Caco-2 (cell line): ENCODE data around the gene VSX1. TPM values are rescaled to one million over a fixed set of nuclear protein-coding genes. Genes with fewer than 3 reads are reported as not detected.

Source experiments
- BruUV-seq: library from RNA; stranded (reverse); fragments of 400-500 nt; replicated peaks from 2 replicates; lab custom pipeline; 2021; lab: Mats Ljungman, UMichigan
- CTCF ChIA-PET: fragments of 300-600 bp; sonication (Branson Sonifier 250); formaldehyde crosslinking; loops from one replicate; lab custom pipeline; 2022; ENCODE audit warnings: antibody characterized with exemption; lab: Charles Lee
- POLR2A ChIA-PET: fragments of 300-600 bp; sonication (Branson Sonifier 250); formaldehyde crosslinking; loops from one replicate; lab custom pipeline; 2022; ENCODE audit warnings: antibody characterized with exemption; lab: Charles Lee
- DNase-seq, 2 experiments: peaks; one replicate each; pipeline versions ENCODE4 v3.0.0 to v3.0.0-alpha.2; 2020 to 2022
- H3K27me3 ChIP-seq: replicated peaks from 2 replicates; pipeline ENCODE4 v1.6.0; 2011; ENCODE audit warnings: low read length; ENCODE audit not compliant: control insufficient read depth, insufficient read depth
- H3K36me3 ChIP-seq: 2 replicates; pipeline ENCODE4 v1.5.1; 2011; ENCODE audit warnings: low read length; ENCODE audit not compliant: control insufficient read depth, insufficient read depth
- H3K4me1 ChIP-seq: fragments of 250-450 bp; sonication (Bioruptor Pico); 2 replicates; pipeline ENCODE4 v1.5.1; 2020; ENCODE audit warnings: mild to moderate bottlenecking
- H3K4me3 ChIP-seq: 2 replicates; pipeline ENCODE4 v1.5.1; 2011; ENCODE audit warnings: low read depth, mild to moderate bottlenecking, control low read depth, low read length
- H3K9me3 ChIP-seq: fragments of 250-450 bp; sonication (Bioruptor Pico); 2 replicates; pipeline ENCODE4 v1.5.1; 2020; ENCODE audit warnings: mild to moderate bottlenecking, moderate library complexity
- H3K27ac Mint-ChIP-seq: one replicate; pipeline ENCODE4 v1.8.0; 2022; ENCODE audit warnings: mixed read lengths; ENCODE audit not compliant: unreplicated experiment
- H3K27me3 Mint-ChIP-seq: one replicate; pipeline ENCODE4 v1.8.0; 2022; ENCODE audit warnings: mixed read lengths; ENCODE audit not compliant: insufficient read depth, unreplicated experiment
- H3K36me3 Mint-ChIP-seq: one replicate; pipeline ENCODE4 v1.8.0; 2022; ENCODE audit warnings: mild to moderate bottlenecking, mixed read lengths; ENCODE audit not compliant: insufficient read depth, unreplicated experiment
- H3K4me1 Mint-ChIP-seq: one replicate; pipeline ENCODE4 v1.8.0; 2022; ENCODE audit warnings: low read depth, mixed read lengths; ENCODE audit not compliant: unreplicated experiment
- H3K4me3 Mint-ChIP-seq: one replicate; pipeline ENCODE4 v1.8.0; 2022; ENCODE audit warnings: mild to moderate bottlenecking, moderate library complexity, mixed read lengths; ENCODE audit not compliant: unreplicated experiment
- H3K9me3 Mint-ChIP-seq: one replicate; pipeline ENCODE4 v1.8.0; 2022; ENCODE audit warnings: mixed read lengths; ENCODE audit not compliant: unreplicated experiment
- CTCF ChIP-seq, 2 experiments: fragments of 200-600 bp in 1 of 2; IDR thresholded peaks; 1 replicate in 1 of 2; 2 replicates in 1 of 2; pipeline versions ENCODE4 v1.5.1 to v1.8.0; 2011 to 2022; ENCODE audit warnings: antibody characterized with exemption in 1 of 2, control low read depth in 1 of 2, inconsistent platforms in 1 of 2, low read depth in 1 of 2, low read length in 1 of 2, mild to moderate bottlenecking in 1 of 2, moderate library complexity in 1 of 2; ENCODE audit not compliant: insufficient read depth in 1 of 2, severe bottlenecking in 1 of 2, unreplicated experiment in 1 of 2
- intact Hi-C: fragments of 100-400 bp; cut with micrococcal nuclease; formaldehyde crosslinking; loops from one replicate; pipeline ENCODE4 v1.10.0; 2022; ENCODE audit not compliant: unreplicated experiment
- total RNA-seq: library from RNA; stranded (reverse); gene quantifications from 2 replicates; pipeline ENCODE4 v1.2.3, GENCODE V29; 2022

VSX1 gene
- total RNA-seq, 1 experiment from 2014 or later = not detected

- intact Hi-C loops = no loop called here
- POLR2A ChIA-PET = interaction anchor here (0.5 to 1.0 kb wide), 2 partner anchors 66 to 1644 kb away, joined by 3 to 5 read pairs; no protein-coding TSS in a partner anchor
- DNase-seq = peak in 1 of 2 experiments; percentile 62
- no peak overlapping the region for H3K27ac Mint-ChIP-seq
- H3K27me3 Mint-ChIP-seq = no peaks in the 10 kb centered on the region
- no peak overlapping the region for H3K4me3 ChIP-seq
- H3K4me1 ChIP-seq = peaks cover 72% of the 10 kb centered on the region
- no peaks in the 10 kb centered on the region for H3K36me3 ChIP-seq
- H3K36me3 Mint-ChIP-seq = peaks cover 8% of the 10 kb centered on the region
- H3K4me1 Mint-ChIP-seq = peaks cover 38% of the 10 kb centered on the region
- TF ChIP-seq CTCF (IDR thresholded peaks at IDR 0.05; ENCODE audit: insufficient read depth in 1 of 2, low read depth in 1 of 2, low read length in 1 of 2, severe bottlenecking in 1 of 2, unreplicated experiment in 1 of 2) = peak in 1 of 2 experiments; percentile 5
- CTCF ChIA-PET = interaction anchor here (0.9 to 1.6 kb wide), 2 partner anchors 63 to 65 kb away, joined by 4 read pairs; no protein-coding TSS in a partner anchor
- H3K4me3 Mint-ChIP-seq = no peak overlapping the region
- H3K9me3 ChIP-seq = no peaks in the 10 kb centered on the region
- no peaks in the 10 kb centered on the region for H3K9me3 Mint-ChIP-seq
- H3K27me3 ChIP-seq = no peaks in the 10 kb centered on the region
- BruUV-seq = TSS peak; percentile 33
Measured at GRCh38 chr20:25058847-25059810, 22.8 kb downstream of the VSX1 start.

GRCh38 chr20:25058051-25058846, 23.7 kb downstream of the VSX1 start, which contains the start of gene ACSS1:
TSS of gene ACSS1 (minus strand) at chr20:25058139. CDS start at chr20:25058102, 37 bp downstream.
- Mint-ChIP-seq H3K9me3 (no peaks in the 10 kb centered on the region), H3K27me3 (no peaks in the 10 kb centered on the region), H3K27ac (peak within 1 kb of the TSS; percentile 21), H3K4me3 (peak within 1 kb of the TSS; percentile 72), H3K36me3 (peaks cover 8% of the 10 kb centered on the region), H3K4me1 (peaks cover 38% of the 10 kb centered on the region)
- intact Hi-C loops = no loop called here
- BruUV-seq = no TSS peak
- Histone ChIP-seq H3K4me3 (peak within 1 kb of the TSS; percentile 77), H3K36me3 (no peaks in the 10 kb centered on the region), H3K9me3 (no peaks in the 10 kb centered on the region), H3K4me1 (peaks cover 66% of the 10 kb centered on the region), H3K27me3 (no peaks in the 10 kb centered on the region)
- TF ChIP-seq CTCF (IDR thresholded peaks at IDR 0.05; ENCODE audit: insufficient read depth in 1 of 2, low read depth in 1 of 2, low read length in 1 of 2, severe bottlenecking in 1 of 2, unreplicated experiment in 1 of 2) = no peak
- CTCF ChIA-PET = interaction anchor here (1.6 kb wide), 1 partner anchor 65 kb away, joined by 4 read pairs; no protein-coding TSS in a partner anchor
- POLR2A ChIA-PET = interaction anchor here (0.5 to 1.1 kb wide), 3 partner anchors 27 to 334 kb away, joined by 3 read pairs; no protein-coding TSS in a partner anchor
- DNase-seq = peak; percentile 64 to 67
